ENCODE data around the gene TK1. TPM values are rescaled to one million over a fixed set of nuclear protein-coding genes. Genes with fewer than 3 reads are reported as not detected.

The TK1 gene
- polyA plus RNA-seq, 1 of the 3 experiments (the other 2 are of a cell fraction) = 112 TPM

GRCh38 chr17:78141437-78142118 lies 45.3 kb downstream of the TK1 start:
- Histone ChIP-seq H3K9ac (no peak overlapping the region), H3K27ac (ENCODE audit: low read depth in 2 of 2, low read length in 1 of 2) (no peak overlapping the region), H3K79me2 (ENCODE audit: insufficient read depth) (no peaks in the 10 kb centered on the region), H3F3A (replicated peaks; ENCODE audit: insufficient read depth) (peaks cover 3% of the 10 kb centered on the region), H3K4me3 (ENCODE audit: low read depth in 2 of 2, low read length in 1 of 2) (no peak overlapping the region), H3K9me3 (no peaks in the 10 kb centered on the region), H3K27me3 (ENCODE audit: insufficient read depth) (no peaks in the 10 kb centered on the region), H3K36me3 (replicated peaks in 1 of 2; ENCODE audit: control insufficient read depth in 1 of 2, insufficient read depth in 2 of 2, low read length in 1 of 2) (no peaks in the 10 kb centered on the region), H3K9me2 (no peaks in the 10 kb centered on the region), H3K4me2 (no peak overlapping the region), H2AFZ (ENCODE audit: low read depth) (no peak overlapping the region), H4K20me1 (ENCODE audit: insufficient read depth) (no peaks in the 10 kb centered on the region), H3K4me1 (ENCODE audit: control insufficient read depth in 1 of 2, insufficient read depth in 2 of 2, low read depth in 1 of 2, low read length in 1 of 2) (peaks cover 4 to 19% of the 10 kb centered on the region in 2 experiments; a peak in 2 of 4 replicates)
- ChIA-PET POLR2A (no interaction called here), CTCF (interaction anchor here (0.6 to 1.8 kb wide), 7 partner anchors 24 to 122 kb away, joined by 3 to 10 read pairs (median 4); partner anchors contain the start of gene BIRC5)
- no peak for DNase-seq
- 90% methylated on average over 15 of the region's 20 CpGs for WGBS (ENCODE audit: low lambda C conversion rate)
- TF ChIP-seq NRF1 (IDR thresholded peaks at IDR 0.05; ENCODE audit: low read depth, low read length) (no peak), GABPA (IDR thresholded peaks at IDR 0.05; ENCODE audit: low read depth) (no peak), JUND (IDR thresholded peaks at IDR 0.05) (no peak), CHD2 (IDR thresholded peaks at IDR 0.05; ENCODE audit: low read length, partially characterized antibody) (no peak), GATA2 (CRISPR knock-in tag; IDR thresholded peaks at IDR 0.05) (no peak), MEF2A (IDR thresholded peaks at IDR 0.05; ENCODE audit: borderline replicate concordance, low read depth) (no peak), RFX5 (IDR thresholded peaks at IDR 0.05; ENCODE audit: low read length) (no peak), NFIC (IDR thresholded peaks at IDR 0.05; ENCODE audit: borderline replicate concordance) (no peak), MXI1 (IDR thresholded peaks at IDR 0.05; ENCODE audit: low read depth, low read length) (no peak)

GRCh38 chr17:78140169-78141051 lies 46.4 kb downstream of the TK1 start:
- H3K4me3 ChIP-seq (ENCODE audit: low read depth in 2 of 2, low read length in 1 of 2) = no peak overlapping the region
- H3K9ac ChIP-seq = no peak overlapping the region
- POLR2A ChIA-PET = interaction anchor here (0.6 kb wide), 2 partner anchors 9 to 244 kb away, joined by 3 read pairs; no protein-coding TSS in a partner anchor
- no peaks in the 10 kb centered on the region for H3K27me3 ChIP-seq (ENCODE audit: insufficient read depth)
- H2AFZ ChIP-seq (ENCODE audit: low read depth) = no peak overlapping the region; the same call in 1 of the 2 replicates
- CTCF ChIA-PET = interaction anchor here (0.8 to 1.8 kb wide), 4 partner anchors 28 to 111 kb away, joined by 3 to 10 read pairs (median 4); partner anchors contain the start of gene SYNGR2
- H3K4me2 ChIP-seq = no peak overlapping the region
- no peaks in the 10 kb centered on the region for H4K20me1 ChIP-seq (ENCODE audit: insufficient read depth)
- 61% methylated on average over 41 of the region's 58 CpGs for WGBS (ENCODE audit: low lambda C conversion rate)
- peak; percentile 96 for DNase-seq
- no peaks in the 10 kb centered on the region for H3K36me3 ChIP-seq (replicated peaks in 1 of 2; ENCODE audit: control insufficient read depth in 1 of 2, insufficient read depth in 2 of 2, low read length in 1 of 2)
- H3K4me1 ChIP-seq (ENCODE audit: control insufficient read depth in 1 of 2, insufficient read depth in 2 of 2, low read depth in 1 of 2, low read length in 1 of 2) = peaks cover 4 to 19% of the 10 kb centered on the region in 2 experiments; a peak in 2 of 4 replicates
- no peaks in the 10 kb centered on the region for H3K9me2 ChIP-seq
- peaks cover 3% of the 10 kb centered on the region for H3F3A ChIP-seq (replicated peaks; ENCODE audit: insufficient read depth)
- no peaks in the 10 kb centered on the region for H3K9me3 ChIP-seq
- H3K27ac ChIP-seq (ENCODE audit: low read depth in 2 of 2, low read length in 1 of 2) = no peak overlapping the region
- no peaks in the 10 kb centered on the region for H3K79me2 ChIP-seq (ENCODE audit: insufficient read depth)
- TF ChIP-seq CTCF (IDR thresholded peaks at IDR 0.05) (no peak), NFIC (IDR thresholded peaks at IDR 0.05; ENCODE audit: borderline replicate concordance) (no peak), USF2 (IDR thresholded peaks at IDR 0.05; ENCODE audit: borderline replicate concordance, low read depth, low read length) (no peak), ELF1 (IDR thresholded peaks at IDR 0.05) (no peak), SMC3 (IDR thresholded peaks at IDR 0.05; ENCODE audit: low read depth, low read length) (no peak), IRF3 (IDR thresholded peaks at IDR 0.05; ENCODE audit: low read depth, low read length) (no peak), MXI1 (IDR thresholded peaks at IDR 0.05; ENCODE audit: low read depth, low read length) (no peak), FOXM1 (IDR thresholded peaks at IDR 0.05; ENCODE audit: low read depth) (no peak), MEF2A (IDR thresholded peaks at IDR 0.05; ENCODE audit: borderline replicate concordance, low read depth) (no peak), TCF12 (IDR thresholded peaks at IDR 0.05) (no peak), FOXJ3 (CRISPR knock-in tag; IDR thresholded peaks at IDR 0.05) (no peak), USF1 (IDR thresholded peaks at IDR 0.05; ENCODE audit: borderline replicate concordance, low read depth) (no peak)

Data from SK-N-SH (cell line).